ENCODE measurements around the gene C14orf180.

C14orf180 gene

GRCh38 chr14:104557766-104558165 lies 21.8 kb upstream of the C14orf180 start:
- H4K20me1 ChIP-seq (ENCODE audit: low read depth, low read length) = no peaks in the 10 kb centered on the region
- H3K9me3 ChIP-seq (ENCODE audit: insufficient read depth, low read length) = no peaks in the 10 kb centered on the region
- no peaks in the 10 kb centered on the region for H3K9me2 ChIP-seq (replicated peaks; ENCODE audit: insufficient read depth, low read length)
- no peak overlapping the region for H3K9ac ChIP-seq (ENCODE audit: low read length)
- no peak overlapping the region for H2AFZ ChIP-seq (ENCODE audit: low read depth, low read length, severe bottlenecking)
- TF ChIP-seq, protein P1, sequence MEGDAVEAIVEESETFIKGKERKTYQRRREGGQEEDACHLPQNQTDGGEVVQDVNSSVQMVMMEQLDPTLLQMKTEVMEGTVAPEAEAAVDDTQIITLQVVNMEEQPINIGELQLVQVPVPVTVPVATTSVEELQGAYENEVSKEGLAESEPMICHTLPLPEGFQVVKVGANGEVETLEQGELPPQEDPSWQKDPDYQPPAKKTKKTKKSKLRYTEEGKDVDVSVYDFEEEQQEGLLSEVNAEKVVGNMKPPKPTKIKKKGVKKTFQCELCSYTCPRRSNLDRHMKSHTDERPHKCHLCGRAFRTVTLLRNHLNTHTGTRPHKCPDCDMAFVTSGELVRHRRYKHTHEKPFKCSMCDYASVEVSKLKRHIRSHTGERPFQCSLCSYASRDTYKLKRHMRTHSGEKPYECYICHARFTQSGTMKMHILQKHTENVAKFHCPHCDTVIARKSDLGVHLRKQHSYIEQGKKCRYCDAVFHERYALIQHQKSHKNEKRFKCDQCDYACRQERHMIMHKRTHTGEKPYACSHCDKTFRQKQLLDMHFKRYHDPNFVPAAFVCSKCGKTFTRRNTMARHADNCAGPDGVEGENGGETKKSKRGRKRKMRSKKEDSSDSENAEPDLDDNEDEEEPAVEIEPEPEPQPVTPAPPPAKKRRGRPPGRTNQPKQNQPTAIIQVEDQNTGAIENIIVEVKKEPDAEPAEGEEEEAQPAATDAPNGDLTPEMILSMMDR (IDR thresholded peaks at IDR 0.05; ENCODE audit: insufficient read depth, low read length, poor library complexity, severe bottlenecking) = no peak
- TF ChIP-seq EZH2phosphoT487 (conservative IDR thresholded peaks at IDR 0.05; ENCODE audit: low read length) = no peak
- no peaks in the 10 kb centered on the region for H3F3A ChIP-seq (ENCODE audit: insufficient read depth)
- H3K36me3 ChIP-seq (ENCODE audit: low read length) = no peaks in the 10 kb centered on the region
- H3K4me3 ChIP-seq (ENCODE audit: insufficient read depth, low read length, poor library complexity, severe bottlenecking) = no peak overlapping the region
- H3K27me3 ChIP-seq (ENCODE audit: low read length) = no peaks in the 10 kb centered on the region
- no peak overlapping the region for H3K27ac ChIP-seq (ENCODE audit: low read depth, low read length)
- no peak overlapping the region for H3K4me2 ChIP-seq (ENCODE audit: low read depth, low read length, poor library complexity, severe bottlenecking)
- H3K79me2 ChIP-seq (ENCODE audit: insufficient read depth, low read length) = no peaks in the 10 kb centered on the region

GRCh38 chr14:104558231-104559027 lies 21.1 kb upstream of the C14orf180 start:
- H3K27ac ChIP-seq (ENCODE audit: low read depth, low read length) = no peak overlapping the region
- no peak overlapping the region for H3K4me3 ChIP-seq (ENCODE audit: insufficient read depth, low read length, poor library complexity, severe bottlenecking)
- H3K9me2 ChIP-seq (replicated peaks; ENCODE audit: insufficient read depth, low read length) = no peaks in the 10 kb centered on the region
- no peak overlapping the region for H2AFZ ChIP-seq (ENCODE audit: low read depth, low read length, severe bottlenecking)
- H3K4me2 ChIP-seq (ENCODE audit: low read depth, low read length, poor library complexity, severe bottlenecking) = no peak overlapping the region
- no peaks in the 10 kb centered on the region for H3F3A ChIP-seq (ENCODE audit: insufficient read depth)
- no peaks in the 10 kb centered on the region for H3K27me3 ChIP-seq (ENCODE audit: low read length)
- no peaks in the 10 kb centered on the region for H3K36me3 ChIP-seq (ENCODE audit: low read length)
- TF ChIP-seq, protein P1 (IDR thresholded peaks at IDR 0.05; ENCODE audit: insufficient read depth, low read length, poor library complexity, severe bottlenecking) = no peak
- no peak for TF ChIP-seq EZH2phosphoT487 (conservative IDR thresholded peaks at IDR 0.05; ENCODE audit: low read length)
- H3K79me2 ChIP-seq (ENCODE audit: insufficient read depth, low read length) = no peaks in the 10 kb centered on the region
- no peaks in the 10 kb centered on the region for H4K20me1 ChIP-seq (ENCODE audit: low read depth, low read length)
- H3K9ac ChIP-seq (ENCODE audit: low read length) = no peak overlapping the region
- H3K9me3 ChIP-seq (ENCODE audit: insufficient read depth, low read length) = no peaks in the 10 kb centered on the region

DNA sequence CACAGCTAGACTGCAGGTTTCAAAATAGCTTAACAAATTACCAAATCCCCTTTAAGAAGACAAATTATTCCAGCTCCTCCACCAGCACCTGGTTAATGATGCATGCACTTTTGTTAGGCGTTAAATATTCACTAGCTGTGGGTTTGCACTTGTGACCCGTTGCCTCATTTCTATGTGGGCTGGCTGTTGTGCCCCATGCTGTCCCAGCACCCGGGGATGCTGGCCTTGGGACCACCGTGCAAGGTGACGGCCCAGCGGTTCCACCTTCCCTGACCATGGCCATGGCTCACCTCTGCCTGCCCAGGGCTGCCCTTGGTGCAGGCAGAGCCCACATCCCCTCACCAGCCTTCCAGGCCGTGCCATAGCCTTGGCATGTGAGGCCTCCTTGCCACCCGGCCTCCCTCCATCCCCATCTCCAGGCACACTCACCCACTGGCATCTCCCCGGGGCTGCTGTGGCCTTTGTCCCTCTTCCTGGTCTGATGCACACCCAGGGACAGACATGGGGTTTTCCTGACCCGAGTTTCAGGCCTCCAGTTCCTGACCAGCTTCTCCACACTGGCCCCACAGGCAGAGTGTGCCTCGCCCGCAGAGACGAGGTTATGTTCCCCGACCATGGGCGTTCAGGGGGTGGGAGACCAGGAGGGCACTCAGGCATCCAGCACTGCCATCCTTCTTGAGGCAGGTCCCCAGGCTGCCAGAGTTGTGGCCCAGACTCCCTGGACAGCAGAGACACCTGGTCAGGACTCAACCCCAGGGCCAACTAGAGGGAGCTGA lies 20.3 kb upstream of the C14orf180 start:
- no peak overlapping the region for H3K4me2 ChIP-seq (ENCODE audit: low read depth, low read length, poor library complexity, severe bottlenecking)
- no peaks in the 10 kb centered on the region for H3K79me2 ChIP-seq (ENCODE audit: insufficient read depth, low read length)
- no peaks in the 10 kb centered on the region for H3K27me3 ChIP-seq (ENCODE audit: low read length)
- no peaks in the 10 kb centered on the region for H3F3A ChIP-seq (ENCODE audit: insufficient read depth)
- H3K9ac ChIP-seq (ENCODE audit: low read length) = no peak overlapping the region
- no peaks in the 10 kb centered on the region for H4K20me1 ChIP-seq (ENCODE audit: low read depth, low read length)
- no peak overlapping the region for H3K4me3 ChIP-seq (ENCODE audit: insufficient read depth, low read length, poor library complexity, severe bottlenecking)
- no peak overlapping the region for H3K27ac ChIP-seq (ENCODE audit: low read depth, low read length)
- no peaks in the 10 kb centered on the region for H3K9me3 ChIP-seq (ENCODE audit: insufficient read depth, low read length)
- no peaks in the 10 kb centered on the region for H3K9me2 ChIP-seq (replicated peaks; ENCODE audit: insufficient read depth, low read length)
- H3K36me3 ChIP-seq (ENCODE audit: low read length) = no peaks in the 10 kb centered on the region
- TF ChIP-seq, protein P1 (IDR thresholded peaks at IDR 0.05; ENCODE audit: insufficient read depth, low read length, poor library complexity, severe bottlenecking) = no peak
- TF ChIP-seq EZH2phosphoT487 (conservative IDR thresholded peaks at IDR 0.05; ENCODE audit: low read length) = no peak
- H2AFZ ChIP-seq (ENCODE audit: low read depth, low read length, severe bottlenecking) = no peak overlapping the region

Measured in SU-DHL-6 (cell line).